T-helper 22 cell (primary cell): ENCODE measurements around the gene RING1.

Source experiments
- DNase-seq: peaks from one replicate; pipeline ENCODE4 v3.0.0-alpha.2; 2020; ENCODE audit warnings: low read depth

The RING1 gene

GRCh38 chr6:33192671-33193602 lies 15.4 kb upstream of the RING1 start:
- no peak for DNase-seq

- no peak for DNase-seq
These were observed 14.7 kb upstream of the RING1 start for GRCh38 chr6:33193619-33194018.

GRCh38 chr6:33194431-33194979 lies 13.8 kb upstream of the RING1 start:
- no peak for DNase-seq

GRCh38 chr6:33195304-33196165 lies 12.8 kb upstream of the RING1 start:
- DNase-seq, result no peak

GRCh38 chr6:33197431-33198048 lies 10.8 kb upstream of the RING1 start:
- no peak for DNase-seq

- DNase-seq, result no peak
These were observed 10.0 kb upstream of the RING1 start for GRCh38 chr6:33198159-33198852.

GRCh38 chr6:33198853-33199436 lies 9.4 kb upstream of the RING1 start:
- DNase-seq, result no peak

GRCh38 chr6:33199687-33200218 lies 8.5 kb upstream of the RING1 start:
- DNase-seq, result peak; percentile 63

- DNase-seq, result peak; percentile 99
These were observed 7.8 kb upstream of the RING1 start, which contains the start of the genes RXRB and SLC39A7 for GRCh38 chr6:33200219-33201146. TSS of gene RXRB (minus strand) at chr6:33200665. CDS start at chr6:33200476, 189 bp downstream. TSS of gene SLC39A7 (plus strand) at chr6:33200867. CDS start at chr6:33201246, 379 bp downstream.

GRCh38 chr6:33201147-33201545 lies 7.2 kb upstream of the RING1 start:
- no peak for DNase-seq

- DNase-seq, result no peak
These were observed 6.4 kb upstream of the RING1 start for GRCh38 chr6:33201935-33202334.

GRCh38 chr6:33202799-33203198 lies 5.5 kb upstream of the RING1 start:
- DNase-seq, result no peak

GRCh38 chr6:33203443-33204164 lies 4.7 kb upstream of the RING1 start:
- DNase-seq, result no peak

- DNase-seq, result no peak
These were observed 4.2 kb upstream of the RING1 start for GRCh38 chr6:33204165-33204414.

- peak; percentile 88 for DNase-seq
These were observed 3.7 kb upstream of the RING1 start, which contains the start of gene HSD17B8 for GRCh38 chr6:33204415-33205190. TSS of gene HSD17B8 (plus strand) at chr6:33204655. CDS start at chr6:33204669, 14 bp downstream.

- no peak for DNase-seq
These were observed 2.9 kb upstream of the RING1 start for GRCh38 chr6:33205191-33206026.
